HG02763 (cell line): ENCODE measurements around the gene PAOX.
"Not testable (repeated sequence)": the region's sequence is repeated elsewhere in the genome, so short reads cannot be mapped to it uniquely, and the experiment has no call there.

Experiments
- ATAC-seq: cut with Tn5 transposase; IDR thresholded peaks from one replicate; pipeline ENCODE4 v1.9.1; 2021; ENCODE audit warnings: mild to moderate bottlenecking, moderate library complexity; ENCODE audit not compliant: unreplicated experiment

The PAOX gene

GRCh38 chr10:133403359-133403758 lies 24.3 kb downstream of the PAOX start:
- no peak for ATAC-seq

GRCh38 chr10:133403784-133404183 lies 24.7 kb downstream of the PAOX start:
- ATAC-seq, result no peak

GRCh38 chr10:133405272-133405671 lies 26.2 kb downstream of the PAOX start:
- no peak for ATAC-seq

GRCh38 chr10:133405844-133406527 lies 26.9 kb downstream of the PAOX start:
- no peak for ATAC-seq

GRCh38 chr10:133411523-133412380 lies 32.7 kb downstream of the PAOX start:
- no peak for ATAC-seq

- no peak for ATAC-seq
Observed at GRCh38 chr10:133412381-133412711, 33.3 kb downstream of the PAOX start.

GRCh38 chr10:133414401-133414800 lies 35.3 kb downstream of the PAOX start:
- ATAC-seq, result not testable (repeated sequence)

- no peak for ATAC-seq
Observed at GRCh38 chr10:133415752-133416151, 36.7 kb downstream of the PAOX start.

GRCh38 chr10:133418289-133418993 lies 39.4 kb downstream of the PAOX start:
- ATAC-seq, result no peak

- no peak for ATAC-seq
Observed at GRCh38 chr10:133419211-133419950, 40.3 kb downstream of the PAOX start.

- ATAC-seq, result no peak
Observed at GRCh38 chr10:133420028-133420427, 41.0 kb downstream of the PAOX start.

- ATAC-seq, result no peak
Observed at GRCh38 chr10:133420579-133420978, 41.5 kb downstream of the PAOX start.

GRCh38 chr10:133421336-133422222 lies 42.5 kb downstream of the PAOX start:
- no peak for ATAC-seq

- ATAC-seq, result no peak
Observed at GRCh38 chr10:133422223-133422806, 43.3 kb downstream of the PAOX start.

- no peak for ATAC-seq
Observed at GRCh38 chr10:133422807-133423771, 44.0 kb downstream of the PAOX start.

GRCh38 chr10:133424102-133424501 lies 45.0 kb downstream of the PAOX start:
- not testable (repeated sequence) for ATAC-seq

GRCh38 chr10:133424601-133425000 lies 45.5 kb downstream of the PAOX start, which contains the start of gene SPRN:
SPRN (minus strand) TSS chr10:133424625; CDS start chr10:133423681, 944 bp downstream.
- ATAC-seq, result not testable (repeated sequence)

GRCh38 chr10:133429571-133429970 lies 50.5 kb downstream of the PAOX start:
- not testable (repeated sequence) for ATAC-seq
